HUES48 (cell line): ENCODE data around the gene TRPV4.

Source experiments
- H3K27ac ChIP-seq: one replicate; pipeline ENCODE4 v1.7.0; 2013; ENCODE audit warnings: low read depth, low read length, inconsistent platforms
- H3K27me3 ChIP-seq: 2 replicates; pipeline ENCODE4 v1.6.1; 2013; ENCODE audit warnings: mild to moderate bottlenecking, low read length; ENCODE audit not compliant: control insufficient read depth, insufficient read depth
- H3K36me3 ChIP-seq: 2 replicates; pipeline ENCODE4 v1.6.1; 2013; ENCODE audit warnings: low read length; ENCODE audit not compliant: control insufficient read depth, insufficient read depth
- H3K4me1 ChIP-seq: 2 replicates; pipeline ENCODE4 v1.6.1; 2013; ENCODE audit warnings: mild to moderate bottlenecking, low read length; ENCODE audit not compliant: control insufficient read depth, insufficient read depth
- H3K4me3 ChIP-seq: 2 replicates; pipeline ENCODE4 v1.5.1; 2013; ENCODE audit warnings: mild to moderate bottlenecking, low read depth, low read length
- H3K9ac ChIP-seq: 2 replicates; pipeline ENCODE4 v1.6.1; 2013; ENCODE audit warnings: mild to moderate bottlenecking, low read depth, low read length, moderate library complexity
- H3K9me3 ChIP-seq: 2 replicates; pipeline ENCODE4 v1.6.1; 2013; ENCODE audit warnings: low read length; ENCODE audit not compliant: control insufficient read depth, insufficient read depth

TRPV4 gene

DNA sequence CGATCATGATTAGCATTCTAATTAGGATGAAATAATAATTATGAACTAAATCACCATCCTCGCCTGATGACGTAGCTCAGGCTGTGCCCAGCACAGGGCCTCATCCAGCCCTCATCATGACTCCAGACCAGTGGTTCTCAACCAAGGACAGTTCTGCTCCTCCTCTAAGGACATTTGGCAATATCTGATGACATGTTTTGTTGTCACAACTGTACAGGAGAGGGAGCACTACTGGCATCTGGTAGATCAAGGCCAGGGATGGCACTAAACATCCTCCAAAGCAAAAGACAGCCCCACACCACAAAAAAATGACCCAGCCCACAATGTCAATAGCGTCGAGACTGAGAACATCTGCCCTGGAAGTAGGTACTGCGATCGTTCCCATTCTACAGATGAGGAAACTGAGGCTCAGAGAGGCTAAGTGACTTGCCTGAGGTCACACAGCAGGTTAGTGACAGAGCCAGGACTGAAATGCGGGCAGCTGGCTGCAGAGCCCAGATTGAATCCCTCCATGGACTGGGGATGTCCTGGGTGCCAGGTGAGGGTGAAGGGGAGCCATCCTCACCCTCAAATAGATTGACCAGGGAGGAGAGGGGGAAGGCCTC is 15.5 kb downstream of the TRPV4 start:
- no peaks in the 10 kb centered on the region for H3K9me3 ChIP-seq
- H3K27me3 ChIP-seq: no peaks in the 10 kb centered on the region
- H3K9ac ChIP-seq: no peak overlapping the region
- H3K4me3 ChIP-seq: no peak overlapping the region
- H3K27ac ChIP-seq: no peak overlapping the region
- H3K36me3 ChIP-seq: peaks cover 7% of the 10 kb centered on the region; the same call in 1 of the 2 replicates
- peaks cover 5% of the 10 kb centered on the region; the same call in 1 of the 2 replicates for H3K4me1 ChIP-seq

DNA sequence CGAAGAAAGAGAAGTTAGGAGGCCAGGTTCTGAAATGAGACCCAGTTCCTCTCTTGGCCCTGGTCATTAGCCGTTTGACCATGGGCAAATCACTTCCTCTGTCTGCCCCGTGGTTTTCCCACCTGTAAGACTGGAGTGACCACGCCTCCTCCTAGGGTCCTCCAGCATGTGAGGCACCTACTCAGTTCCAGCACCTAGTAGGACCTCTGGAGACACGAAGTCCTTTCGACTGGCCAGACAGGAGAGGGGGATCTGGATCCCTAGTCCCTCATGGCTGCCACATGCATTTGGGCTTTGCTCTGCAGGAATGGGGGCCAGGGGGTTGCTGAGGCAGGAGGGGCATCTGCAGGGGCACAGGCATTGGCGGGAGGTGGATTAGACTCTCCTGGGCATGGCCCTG is 16.3 kb downstream of the TRPV4 start:
- peaks cover 7% of the 10 kb centered on the region; the same call in 1 of the 2 replicates for H3K36me3 ChIP-seq
- H3K27ac ChIP-seq: no peak overlapping the region
- H3K4me3 ChIP-seq: no peak overlapping the region

GRCh38 chr12:109815757-109816617 is 17.2 kb downstream of the TRPV4 start:
- peaks cover 7% of the 10 kb centered on the region; the same call in 1 of the 2 replicates for H3K36me3 ChIP-seq
- H3K9me3 ChIP-seq: no peaks in the 10 kb centered on the region
- H3K27ac ChIP-seq: no peak overlapping the region
- H3K27me3 ChIP-seq: no peaks in the 10 kb centered on the region
- H3K9ac ChIP-seq: no peak overlapping the region
- no peaks in the 10 kb centered on the region for H3K4me1 ChIP-seq
- H3K4me3 ChIP-seq: no peak overlapping the region

More for the DNA sequence above, 16.3 kb downstream of the TRPV4 start:
- Histone ChIP-seq H3K9me3 (no peaks in the 10 kb centered on the region), H3K27me3 (no peaks in the 10 kb centered on the region), H3K9ac (no peak overlapping the region), H3K4me1 (no peaks in the 10 kb centered on the region)

DNA sequence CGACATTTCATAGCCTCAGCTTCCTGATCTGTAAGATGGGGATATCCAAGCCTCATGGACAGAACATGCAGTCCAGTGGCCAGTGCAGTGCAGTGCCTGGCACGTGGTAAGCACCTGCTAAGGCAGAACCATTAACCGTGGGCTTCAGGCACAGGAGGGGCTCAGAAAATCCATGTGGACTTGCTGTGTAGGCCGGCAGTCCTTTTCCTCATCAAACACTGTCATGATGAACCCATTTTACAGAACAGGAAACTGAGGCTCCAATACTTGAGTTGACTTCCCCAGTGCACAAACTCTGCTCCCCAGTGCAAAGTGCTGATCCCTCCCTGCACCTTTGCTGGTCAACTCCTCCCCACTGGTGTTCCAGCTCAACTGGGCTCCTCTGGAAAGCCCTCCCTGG is 18.0 kb downstream of the TRPV4 start:
- Histone ChIP-seq H3K9me3 (no peaks in the 10 kb centered on the region), H3K4me1 (no peaks in the 10 kb centered on the region), H3K27me3 (no peaks in the 10 kb centered on the region), H3K36me3 (peaks cover 7% of the 10 kb centered on the region; the same call in 1 of the 2 replicates), H3K4me3 (no peak overlapping the region), H3K27ac (no peak overlapping the region), H3K9ac (no peak overlapping the region)

GRCh38 chr12:109814600-109815150 is 18.5 kb downstream of the TRPV4 start:
- Histone ChIP-seq H3K4me1 (no peaks in the 10 kb centered on the region), H3K4me3 (no peak overlapping the region), H3K27me3 (no peaks in the 10 kb centered on the region), H3K27ac (no peak overlapping the region), H3K36me3 (peaks cover 7% of the 10 kb centered on the region; the same call in 1 of the 2 replicates), H3K9me3 (no peaks in the 10 kb centered on the region), H3K9ac (no peak overlapping the region)

- Histone ChIP-seq H3K4me1 (no peaks in the 10 kb centered on the region), H3K9me3 (no peaks in the 10 kb centered on the region), H3K27me3 (no peaks in the 10 kb centered on the region), H3K27ac (no peak overlapping the region), H3K36me3 (peaks cover 7% of the 10 kb centered on the region; the same call in 1 of the 2 replicates), H3K4me3 (no peak overlapping the region), H3K9ac (no peak overlapping the region)
These were observed 19.3 kb downstream of the TRPV4 start for GRCh38 chr12:109813810-109814416.

DNA sequence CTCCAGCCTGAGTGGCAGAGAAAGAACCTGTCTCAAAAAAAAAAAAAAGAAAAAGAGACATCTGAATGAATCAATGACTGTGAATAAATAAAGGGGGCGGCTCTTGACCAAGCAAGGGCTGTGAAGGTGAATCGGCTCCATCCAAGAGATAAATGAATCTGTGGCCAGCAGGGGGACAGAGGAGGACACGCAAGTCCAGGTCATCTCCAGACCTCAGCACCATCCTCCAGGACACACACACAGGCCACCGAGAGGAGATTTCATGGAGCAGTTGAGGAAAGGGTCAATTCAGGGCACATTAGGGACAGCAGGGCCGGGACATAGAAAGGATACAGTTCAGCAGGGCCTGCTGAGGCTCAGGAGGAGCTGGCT is 21.6 kb downstream of the TRPV4 start:
- Histone ChIP-seq H3K36me3 (peaks cover 7% of the 10 kb centered on the region; the same call in 1 of the 2 replicates), H3K27ac (no peak overlapping the region), H3K9ac (no peak overlapping the region), H3K4me1 (no peaks in the 10 kb centered on the region), H3K4me3 (no peak overlapping the region), H3K9me3 (no peaks in the 10 kb centered on the region), H3K27me3 (no peaks in the 10 kb centered on the region)

DNA sequence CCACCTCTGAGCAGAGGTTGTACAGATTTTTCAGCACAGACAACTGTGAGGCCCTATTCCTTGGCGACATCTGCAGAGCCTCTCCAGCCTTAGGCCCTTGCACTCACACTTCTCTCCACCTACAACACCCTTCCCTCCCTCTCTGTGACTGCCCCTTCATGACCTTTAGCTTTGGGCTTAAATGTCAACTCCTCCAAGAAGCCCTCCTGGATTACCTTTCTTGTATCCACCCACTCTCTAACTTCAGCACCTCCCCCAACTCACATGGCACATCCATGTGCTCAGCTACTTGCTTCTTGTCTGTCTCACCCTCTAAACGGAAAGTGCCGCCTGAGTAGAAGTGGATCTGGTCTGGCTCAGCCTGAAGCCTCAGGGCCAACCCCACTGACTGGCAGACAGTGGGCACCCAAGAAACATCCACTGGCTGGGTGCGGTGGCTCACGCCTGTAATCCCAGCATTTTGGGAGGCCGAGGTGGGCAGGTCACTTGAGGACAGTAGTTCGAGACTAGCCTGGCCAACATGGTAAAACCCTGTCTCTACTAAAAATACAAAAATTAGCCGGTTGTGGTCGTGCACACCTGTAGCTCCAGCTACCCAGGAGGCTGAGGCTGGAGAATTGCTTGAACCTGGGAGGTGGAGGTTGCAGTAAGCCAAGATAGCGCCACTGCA is 22.1 kb downstream of the TRPV4 start:
- no peaks in the 10 kb centered on the region for H3K4me1 ChIP-seq
- H3K9ac ChIP-seq: no peak overlapping the region
- H3K27ac ChIP-seq: no peak overlapping the region

GRCh38 chr12:109808876-109809646 is 24.1 kb downstream of the TRPV4 start:
- Histone ChIP-seq H3K9ac (no peak overlapping the region), H3K9me3 (no peaks in the 10 kb centered on the region), H3K27ac (no peak overlapping the region), H3K36me3 (peaks cover 6% of the 10 kb centered on the region; the same call in 1 of the 2 replicates), H3K4me3 (no peak overlapping the region), H3K27me3 (no peaks in the 10 kb centered on the region), H3K4me1 (no peaks in the 10 kb centered on the region)

More for the DNA sequence above, 22.1 kb downstream of the TRPV4 start:
- Histone ChIP-seq H3K36me3 (peaks cover 7% of the 10 kb centered on the region; the same call in 1 of the 2 replicates), H3K9me3 (no peaks in the 10 kb centered on the region), H3K4me3 (no peak overlapping the region), H3K27me3 (no peaks in the 10 kb centered on the region)
